SW 1271 (cell line): ENCODE data around the gene TCF12.

ENCODE experiments used
- DNase-seq, 2 experiments: peaks; one replicate each; lab custom pipeline; 2025; lab: John Stamatoyannopoulos, UW

TCF12 gene

GRCh38 chr15:57253082-57253481 is 334.6 kb downstream of the TCF12 start:
- DNase-seq, result no peak

DNA sequence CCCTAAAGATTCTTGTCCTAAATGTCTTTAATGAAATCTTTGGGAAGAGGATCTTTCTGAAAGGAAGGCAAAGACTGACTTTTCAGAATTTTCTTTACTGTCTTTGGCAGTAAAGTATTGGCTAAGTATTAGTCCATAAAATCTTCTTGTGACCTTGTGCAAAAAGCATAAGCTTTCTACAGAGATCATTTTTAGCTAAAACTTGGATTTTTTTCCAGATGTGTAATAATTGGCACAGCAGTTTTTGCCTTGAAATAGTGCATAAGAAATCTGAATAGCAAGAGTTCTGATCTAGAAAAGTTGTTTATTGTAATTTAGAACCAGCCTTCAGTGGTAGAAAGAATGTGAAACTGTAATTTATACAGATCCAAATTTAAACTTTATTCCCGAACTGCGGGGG is 335.1 kb downstream of the TCF12 start:
- no peak for DNase-seq

DNA sequence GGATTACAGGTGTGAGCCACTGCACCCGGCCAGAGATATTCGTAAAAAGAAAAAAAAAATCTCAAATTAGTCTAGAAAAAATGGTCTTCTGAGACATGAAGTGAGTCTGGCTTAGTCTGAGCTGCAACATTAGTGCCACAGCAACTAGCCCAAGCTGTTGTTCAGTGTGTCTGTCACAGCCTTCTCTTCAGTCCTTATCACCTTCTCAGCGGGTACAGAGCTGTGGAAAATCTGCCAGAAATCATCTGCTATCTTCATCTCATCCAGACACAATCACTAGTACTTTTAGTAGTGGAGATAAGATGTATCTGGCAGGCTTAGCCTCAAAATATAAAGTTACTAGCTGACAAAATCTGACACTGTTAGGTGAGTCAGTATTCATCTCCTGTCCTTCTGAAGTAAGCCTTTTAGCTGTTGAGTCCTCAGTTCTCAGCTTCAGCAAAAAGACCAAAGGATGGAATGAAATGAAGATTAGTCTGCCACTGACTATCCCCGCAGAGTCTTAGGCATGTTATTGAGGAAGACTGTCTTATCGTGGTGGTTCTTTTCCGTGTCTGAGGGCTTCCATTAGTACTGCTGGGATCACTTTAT is 337.4 kb downstream of the TCF12 start:
- DNase-seq, result no peak

DNA sequence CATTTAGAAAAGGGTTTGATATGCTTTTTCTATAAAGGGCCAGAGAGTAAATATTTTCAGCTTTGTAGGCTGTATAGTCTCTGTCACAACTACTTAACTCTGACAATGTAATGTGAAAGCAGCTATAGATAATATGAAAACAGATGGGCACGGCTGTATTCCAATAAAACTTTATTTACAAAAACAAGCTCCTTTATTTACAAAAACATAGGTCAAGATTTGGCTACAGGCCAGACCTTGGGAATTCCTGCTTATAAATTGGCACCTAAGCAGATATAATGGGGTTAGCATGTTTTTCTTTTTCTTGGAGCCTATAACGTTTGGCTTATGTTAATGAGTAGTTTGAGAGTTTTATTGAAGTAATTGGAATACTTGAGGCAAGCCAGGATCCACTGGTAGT is 338.5 kb downstream of the TCF12 start:
- no peak for DNase-seq

GRCh38 chr15:57259568-57260040 is 341.2 kb downstream of the TCF12 start:
- DNase-seq, result no peak

DNA sequence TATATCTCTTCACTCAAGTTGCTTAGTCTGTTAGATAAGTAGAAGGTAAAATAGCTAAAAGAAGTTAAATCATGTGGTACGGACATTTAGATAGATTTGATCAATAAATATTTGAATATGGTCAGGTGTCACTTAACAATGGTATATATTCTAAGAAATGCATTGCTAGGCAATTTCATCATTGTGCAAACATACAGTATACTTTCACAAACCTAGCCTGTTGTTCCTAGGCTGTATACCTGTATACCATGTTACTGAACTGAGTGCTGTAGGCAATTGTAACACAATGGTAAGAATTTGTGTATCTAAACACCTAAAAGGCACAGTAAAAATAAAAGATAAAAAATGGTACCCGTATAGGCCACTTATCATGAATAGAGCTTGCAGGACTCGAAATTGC is 345.1 kb downstream of the TCF12 start:
- DNase-seq, result no peak

DNA sequence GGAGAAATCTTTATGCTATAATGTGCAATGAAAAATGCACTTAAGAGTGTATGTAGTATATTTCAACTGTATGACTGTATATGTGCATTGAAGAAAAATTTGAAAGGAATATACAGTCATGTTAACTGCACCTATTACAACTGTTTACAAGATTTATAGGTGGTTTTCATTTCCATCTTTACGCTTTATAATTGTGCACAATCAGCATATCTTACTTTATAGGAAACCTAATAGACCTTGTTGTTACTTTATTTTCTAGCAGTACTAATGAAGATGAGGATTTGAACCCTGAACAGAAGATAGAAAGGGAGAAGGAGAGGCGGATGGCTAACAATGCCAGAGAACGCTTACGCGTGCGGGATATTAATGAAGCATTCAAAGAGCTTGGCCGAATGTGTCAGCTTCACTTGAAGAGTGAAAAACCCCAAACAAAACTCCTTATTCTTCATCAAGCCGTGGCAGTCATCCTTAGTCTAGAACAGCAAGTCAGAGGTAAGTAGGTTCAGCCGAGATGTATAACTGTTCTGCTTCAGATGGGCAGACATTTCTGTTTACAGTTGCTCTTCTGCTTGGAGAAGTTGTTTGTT is 354.4 kb downstream of the TCF12 start:
- DNase-seq, result no peak

GRCh38 chr15:57273402-57273801 is 355.0 kb downstream of the TCF12 start:
- DNase-seq, result no peak

GRCh38 chr15:57278439-57278838 is 360.0 kb downstream of the TCF12 start:
- DNase-seq, result no peak

DNA sequence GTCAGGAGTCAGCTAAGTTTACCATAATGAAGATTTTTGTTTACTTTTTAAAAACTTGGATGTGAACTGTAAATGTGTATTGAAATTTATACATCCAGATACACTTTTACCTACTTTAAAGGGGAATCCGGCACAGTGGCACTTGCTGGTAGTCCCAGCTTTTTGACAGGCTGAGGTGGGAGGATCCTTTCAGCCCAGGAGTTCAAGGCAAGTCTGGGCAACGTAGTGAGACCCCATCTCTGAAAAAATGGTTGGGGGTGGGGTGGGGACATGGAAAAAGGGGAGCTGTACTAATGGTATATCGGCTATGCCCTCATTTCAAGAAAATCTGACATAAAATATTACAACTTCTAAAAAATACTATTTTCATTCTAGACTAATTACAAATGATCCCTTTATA is 362.0 kb downstream of the TCF12 start:
- no peak for DNase-seq

GRCh38 chr15:57281321-57281720 is 362.9 kb downstream of the TCF12 start:
- DNase-seq, result no peak

- DNase-seq, result no peak
Observed at GRCh38 chr15:57282686-57283085, 364.2 kb downstream of the TCF12 start.

- no peak for DNase-seq
Observed at GRCh38 chr15:57283774-57284503, 365.5 kb downstream of the TCF12 start.

DNA sequence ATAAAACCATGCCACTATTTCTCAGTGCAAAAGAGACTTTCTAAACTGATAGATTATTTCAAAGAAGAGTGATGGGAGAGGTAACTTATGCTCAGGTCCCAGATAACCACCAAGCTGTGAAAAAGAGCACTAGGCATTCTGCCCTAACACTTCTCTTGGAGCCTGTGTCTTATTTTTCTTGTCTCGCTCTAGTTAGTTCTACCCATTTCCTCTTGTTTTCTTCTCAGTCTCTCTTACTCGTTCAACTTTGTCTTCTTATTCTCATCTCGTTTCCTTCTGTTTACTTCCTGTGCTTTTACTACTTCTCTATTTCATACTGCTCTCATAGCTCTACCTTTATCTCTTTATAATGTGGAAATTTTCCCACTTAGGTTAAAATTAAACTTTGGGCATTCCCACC is 366.1 kb downstream of the TCF12 start:
- DNase-seq, result no peak

DNA sequence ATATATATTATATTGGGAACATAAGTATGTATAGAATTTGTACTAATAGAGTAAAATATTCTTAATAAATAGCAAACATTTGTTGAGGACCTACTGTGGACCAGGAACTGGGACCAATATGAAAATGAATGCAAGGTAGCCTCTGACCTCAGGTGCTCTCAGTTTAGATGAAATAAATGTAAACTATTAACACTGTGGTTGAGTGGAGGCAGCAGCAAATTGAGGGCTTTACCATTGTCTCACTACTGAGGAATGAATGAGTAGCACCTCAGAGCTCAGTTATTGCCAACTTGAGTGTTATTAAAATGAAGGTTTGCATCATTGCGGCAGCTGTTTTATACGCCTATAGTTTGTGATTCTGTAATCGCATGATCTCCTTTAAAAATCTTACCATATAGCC is 366.9 kb downstream of the TCF12 start:
- no peak for DNase-seq

DNA sequence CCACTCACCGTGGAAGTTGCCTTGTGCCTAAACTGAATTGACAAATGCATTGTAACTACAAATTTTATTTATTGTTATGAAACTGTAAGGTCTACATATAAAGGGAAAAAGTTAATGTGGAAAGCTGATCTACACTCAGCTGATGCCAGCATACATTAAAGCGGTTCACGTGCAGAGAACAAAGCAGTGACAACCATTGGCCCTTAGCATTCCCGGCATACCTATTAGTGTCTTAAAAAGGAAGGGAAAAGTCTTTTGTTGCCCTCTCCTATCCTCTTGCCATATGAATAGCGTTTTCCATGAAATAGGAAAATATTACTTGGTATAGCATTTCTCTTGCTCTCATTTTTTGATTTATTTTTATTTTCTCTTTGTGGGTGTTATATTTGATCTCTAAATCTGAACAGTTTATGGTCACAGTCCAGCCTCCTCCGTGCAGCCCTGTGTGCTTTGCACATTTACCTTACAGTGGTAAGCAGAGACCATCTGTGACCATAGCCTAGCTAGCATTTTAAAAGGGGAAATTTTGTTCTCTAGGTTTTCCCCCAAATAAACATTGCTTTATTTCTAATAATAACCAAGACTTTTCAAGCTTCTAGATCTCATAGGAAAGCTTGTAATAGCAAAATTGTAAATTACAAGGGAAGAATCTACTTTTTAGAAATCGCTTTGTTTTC is 368.1 kb downstream of the TCF12 start:
- no peak for DNase-seq

GRCh38 chr15:57287123-57287521 is 368.7 kb downstream of the TCF12 start:
- DNase-seq, result no peak

DNA sequence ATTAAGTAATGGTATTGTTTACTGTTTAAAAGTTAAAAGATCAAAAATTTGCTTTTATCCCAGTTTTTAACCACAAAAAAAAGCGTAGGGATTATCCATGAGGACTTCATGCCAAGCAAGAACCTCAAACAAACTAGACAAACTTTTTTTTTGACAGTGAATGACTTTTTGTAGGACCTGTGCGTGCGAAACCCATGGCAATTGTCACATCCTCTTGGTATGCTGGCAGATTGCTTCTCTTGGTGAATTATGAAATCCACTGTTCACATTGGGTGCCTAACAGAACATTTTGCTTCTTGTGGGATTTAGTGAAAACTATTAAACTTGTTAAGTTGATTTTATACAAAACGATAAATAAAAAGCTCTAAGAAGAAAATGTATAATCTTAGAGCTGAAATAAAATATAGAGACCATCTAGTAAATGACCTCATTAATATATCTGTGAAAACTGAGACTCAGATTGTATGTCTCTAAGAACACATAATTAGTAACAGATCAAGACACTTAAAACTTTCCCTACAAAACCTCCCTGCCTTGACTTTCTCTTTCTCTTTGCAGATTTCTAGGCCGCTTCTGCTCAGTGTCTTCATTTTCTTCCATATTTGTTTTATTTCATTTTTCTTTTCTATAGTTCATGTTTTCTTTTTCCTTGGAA is 370.6 kb downstream of the TCF12 start:
- no peak for DNase-seq

DNA sequence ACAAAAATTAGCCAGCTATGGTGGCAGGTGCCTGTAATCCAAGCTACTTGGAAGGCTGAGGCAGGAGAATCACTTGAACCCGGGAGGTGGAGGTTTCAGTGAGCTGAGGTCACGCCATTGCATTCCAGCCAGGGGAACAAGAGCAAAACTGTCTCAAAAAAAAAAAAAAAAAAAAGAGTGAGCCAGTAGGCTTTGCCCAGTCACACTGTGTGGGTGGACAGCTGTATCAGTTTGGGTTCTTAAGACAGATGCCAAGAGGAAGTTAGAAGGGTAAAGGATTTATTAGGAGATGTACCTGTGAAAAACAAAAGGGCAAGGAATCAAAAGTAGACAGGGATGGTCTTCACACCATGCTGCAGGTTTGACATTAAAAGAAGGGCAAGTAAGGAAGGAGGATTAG is 371.7 kb downstream of the TCF12 start:
- DNase-seq, result no peak

DNA sequence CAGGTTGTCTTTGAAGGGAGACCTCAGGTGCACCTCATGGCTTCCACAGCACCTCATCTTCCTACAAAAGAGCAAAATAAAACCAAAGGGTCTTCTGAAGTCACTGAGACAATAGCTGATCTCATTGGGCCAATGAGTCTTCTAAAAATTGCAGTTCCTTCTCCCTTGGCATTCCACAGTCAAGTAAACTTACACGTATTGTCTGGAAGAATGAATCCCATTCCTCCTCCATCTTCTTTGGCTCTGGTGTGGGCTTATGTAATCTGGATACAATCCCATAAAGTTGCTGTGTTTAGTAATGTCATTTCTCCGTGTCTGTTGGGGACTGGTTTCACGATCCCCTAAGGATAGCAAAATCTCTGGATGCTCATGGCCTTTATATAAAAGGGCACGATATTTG is 372.4 kb downstream of the TCF12 start:
- no peak for DNase-seq

GRCh38 chr15:57296473-57297162 is 378.2 kb downstream of the TCF12 start:
- DNase-seq, result no peak

- no peak for DNase-seq
Observed at GRCh38 chr15:57297163-57297593, 378.7 kb downstream of the TCF12 start.
